GM13976 (cell line): ENCODE data around the gene MID1.
A peak's percentile ranks its signal among the peaks of the same experiment; 100 is the strongest.
"Not testable (repeated sequence)": the region's sequence is repeated elsewhere in the genome, so short reads cannot be mapped to it uniquely, and the experiment has no call there.

Source experiments
- DNase-seq: peaks from one replicate; pipeline ENCODE4 v3.0.0; 2012; ENCODE audit warnings: low spot score
- CTCF ChIP-seq: IDR thresholded peaks from 2 replicates; pipeline ENCODE4 v1.5.1; 2012; ENCODE audit warnings: borderline replicate concordance, mild to moderate bottlenecking; ENCODE audit not compliant: insufficient read depth; ENCODE audit errors: extremely low read depth, missing control alignments, control extremely low read depth
- in situ Hi-C: fragments of 300-500 bp; cut with MboI; formaldehyde crosslinking; loops from one replicate; pipeline ENCODE4 v1.12.0; 2022; ENCODE audit warnings: low sequenced_read_pairs, mixed read lengths, inconsistent platforms; ENCODE audit not compliant: unreplicated experiment

MID1 gene

GRCh38 chrX:10598540-10598939 lies 21.8 kb downstream of the MID1 start:
- TF ChIP-seq CTCF, result no peak
- no peak for DNase-seq
- in situ Hi-C loops, result no loop called here

GRCh38 chrX:10597871-10598270 lies 22.5 kb downstream of the MID1 start:
- peak; percentile 36 for TF ChIP-seq CTCF
- peak; percentile 24 for DNase-seq
- in situ Hi-C loops, result no loop called here

- no peak for TF ChIP-seq CTCF
- in situ Hi-C loops, result no loop called here
- DNase-seq, result no peak
Measured at GRCh38 chrX:10591363-10592335, 28.7 kb downstream of the MID1 start.

- in situ Hi-C loops, DNase-seq: not testable (repeated sequence)
Measured at GRCh38 chrX:10589787-10590186, 30.6 kb downstream of the MID1 start.

GRCh38 chrX:10589098-10589497 lies 31.3 kb downstream of the MID1 start:
- DNase-seq, result no peak
- in situ Hi-C loops, result no loop called here
- no peak for TF ChIP-seq CTCF

- DNase-seq, in situ Hi-C loops: not testable (repeated sequence)
Measured at GRCh38 chrX:10584882-10585281, 35.5 kb downstream of the MID1 start.

- TF ChIP-seq CTCF, result no peak
- in situ Hi-C loops, result no loop called here
- no peak for DNase-seq
Measured at GRCh38 chrX:10582945-10583344, 37.4 kb downstream of the MID1 start.
